IMR-90 (cell line): ENCODE data around the gene KIR3DL3. TPM values are rescaled to one million over a fixed set of nuclear protein-coding genes. Genes with fewer than 3 reads are reported as not detected.
"Not testable (repeated sequence)": the region's sequence is repeated elsewhere in the genome, so short reads cannot be mapped to it uniquely, and the experiment has no call there.

Source experiments
- ATAC-seq: fragments of 200-7000 bp; cut with Tn5 transposase; 2 replicates; pipeline ENCODE4 v1.9.1; 2020; ENCODE audit warnings: low read depth, mild to moderate bottlenecking, moderate library complexity
- BruUV-seq: library from RNA; stranded (reverse); fragments of 400-500 nt; replicated peaks from 2 replicates; lab custom pipeline; 2021; lab: Mats Ljungman, UMichigan
- CTCF ChIA-PET: fragments of 300-600 bp; formaldehyde crosslinking; extraction: SDS; loops from one replicate; lab custom pipeline; 2021; ENCODE audit warnings: antibody characterized with exemption; lab: Yijun Ruan, JAX
- POLR2A ChIA-PET: fragments of 300-600 bp; sonication (Branson Sonifier 250); formaldehyde crosslinking; loops from one replicate; lab custom pipeline; 2022; ENCODE audit warnings: antibody characterized with exemption; ENCODE audit not compliant: unreplicated experiment; lab: Charles Lee
- DNase-seq: peaks from one replicate; pipeline ENCODE4 v3.0.0; 2013
- H2AFZ ChIP-seq: replicated peaks from 2 replicates; pipeline ENCODE3; 2013; ENCODE audit warnings: low read length, mild to moderate bottlenecking; ENCODE audit not compliant: poor library complexity
- H2AK5ac ChIP-seq: 2 replicates; pipeline ENCODE4 v1.6.1; 2013; ENCODE audit warnings: low read depth, low read length, inconsistent platforms
- H2AK9ac ChIP-seq: replicated peaks from 2 replicates; pipeline ENCODE3; 2013; ENCODE audit warnings: mild to moderate bottlenecking, low read depth, low read length, moderate library complexity; ENCODE audit not compliant: poor library complexity
- H2BK120ac ChIP-seq: 2 replicates; pipeline ENCODE4 v1.6.1; 2013; ENCODE audit warnings: low read depth, low read length, inconsistent platforms
- H2BK15ac ChIP-seq: 3 replicates; pipeline ENCODE4 v1.6.1; 2013; ENCODE audit warnings: low read depth, low read length, inconsistent platforms
- H2BK20ac ChIP-seq: 2 replicates; pipeline ENCODE4 v1.6.1; 2013; ENCODE audit warnings: low read depth, mild to moderate bottlenecking, inconsistent platforms, low read length, moderate library complexity
- H2BK5ac ChIP-seq: 2 replicates; pipeline ENCODE4 v1.6.1; 2013; ENCODE audit warnings: mild to moderate bottlenecking, low read depth, low read length, inconsistent platforms; ENCODE audit not compliant: poor library complexity, severe bottlenecking
- H3K14ac ChIP-seq: replicated peaks from 2 replicates; pipeline ENCODE4 v1.6.1; 2013; ENCODE audit warnings: low read depth, low read length, inconsistent platforms
- H3K18ac ChIP-seq: 2 replicates; pipeline ENCODE4 v1.6.1; 2013; ENCODE audit warnings: low read depth, low read length, control low read depth
- H3K23ac ChIP-seq: 2 replicates; pipeline ENCODE4 v1.6.1; 2013; ENCODE audit warnings: low read depth, low read length, inconsistent platforms
- H3K27ac ChIP-seq: 2 replicates; pipeline ENCODE4 v1.5.1; 2013; ENCODE audit warnings: mild to moderate bottlenecking, control low read depth, low read length; ENCODE audit not compliant: insufficient read depth
- H3K27me3 ChIP-seq: 2 replicates; pipeline ENCODE4 v1.6.1; 2013; ENCODE audit warnings: low read length; ENCODE audit not compliant: control insufficient read depth, insufficient read depth
- H3K36me3 ChIP-seq: 2 replicates; pipeline ENCODE4 v1.6.1; 2013; ENCODE audit warnings: low read length, mixed read lengths; ENCODE audit not compliant: control insufficient read depth, insufficient read depth
- H3K4ac ChIP-seq: 2 replicates; pipeline ENCODE4 v1.6.1; 2013; ENCODE audit warnings: low read depth, low read length, inconsistent platforms
- H3K4me1 ChIP-seq: 2 replicates; pipeline ENCODE4 v1.6.1; 2013; ENCODE audit warnings: low read length, mixed read lengths; ENCODE audit not compliant: control insufficient read depth, insufficient read depth
- H3K4me2 ChIP-seq: 2 replicates; pipeline ENCODE4 v1.6.1; 2013; ENCODE audit warnings: low read depth, mild to moderate bottlenecking, control low read depth, low read length, moderate library complexity
- H3K4me3 ChIP-seq: 2 replicates; pipeline ENCODE4 v1.5.1; 2013; ENCODE audit warnings: low read depth, mild to moderate bottlenecking, control low read depth, low read length, moderate library complexity; ENCODE audit not compliant: insufficient read depth
- H3K56ac ChIP-seq: 2 replicates; pipeline ENCODE4 v1.6.1; 2013; ENCODE audit warnings: low read length, inconsistent platforms; ENCODE audit not compliant: insufficient read depth; ENCODE audit errors: extremely low read depth
- H3K79me1 ChIP-seq, 2 experiments: 2 replicates each; pipeline ENCODE4 v1.6.1; 2013; ENCODE audit warnings: low read length in 2 of 2, inconsistent platforms in 1 of 2, low read depth in 1 of 2
- H3K9ac ChIP-seq: 2 replicates; pipeline ENCODE4 v1.6.1; 2013; ENCODE audit warnings: low read depth, low read length, control low read depth
- H3K9me1 ChIP-seq: 2 replicates; pipeline ENCODE4 v1.6.1; 2013; ENCODE audit warnings: low read length, inconsistent platforms; ENCODE audit not compliant: insufficient read depth
- H3K9me3 ChIP-seq: 2 replicates; pipeline ENCODE4 v1.6.1; 2013; ENCODE audit warnings: low read length; ENCODE audit not compliant: control insufficient read depth, insufficient read depth
- H4K20me1 ChIP-seq: 2 replicates; pipeline ENCODE4 v1.6.1; 2013; ENCODE audit warnings: low read length, inconsistent platforms; ENCODE audit not compliant: insufficient read depth
- H4K5ac ChIP-seq: 2 replicates; pipeline ENCODE4 v1.6.1; 2013; ENCODE audit warnings: mild to moderate bottlenecking, low read depth, low read length, control low read depth
- H4K8ac ChIP-seq, 2 experiments: 2 replicates each; pipeline ENCODE4 v1.6.1; 2013; ENCODE audit warnings: low read depth in 2 of 2, low read length in 2 of 2, control low read depth in 1 of 2, inconsistent platforms in 1 of 2
- H4K91ac ChIP-seq: 2 replicates; pipeline ENCODE4 v1.6.1; 2013; ENCODE audit warnings: low read depth, low read length, inconsistent platforms; ENCODE audit not compliant: insufficient read depth
- WGBS, 2 experiments: methylation state at CpG; one replicate each; pipeline versions ENCODE4 v1.1.5 to v1.1.7; 2013; ENCODE audit warnings: missing lambda C conversion rate in 2 of 2; ENCODE audit not compliant: insufficient read length in 1 of 2; ENCODE audit errors: extremely low coverage in 2 of 2; 5-methylcytosine and 5-hydroxymethylcytosine counted together
- dilution Hi-C: fragments of 300-500 bp; cut with HindIII; formaldehyde crosslinking; loops from one replicate; pipeline ENCODE4 v1.14.3; 2018; ENCODE audit warnings: low sequenced_read_pairs; ENCODE audit not compliant: unreplicated experiment
- in situ Hi-C: fragments of 300-500 bp; cut with MboI; formaldehyde crosslinking; loops from 3 replicates; pipeline ENCODE4 v1.14.3; 2019; ENCODE audit warnings: low sequenced_read_pairs, inconsistent platforms, mixed read lengths
- intact Hi-C: fragments of 100-400 bp; cut with micrococcal nuclease; formaldehyde crosslinking; loops from 2 replicates; pipeline ENCODE4 v1.10.0; 2022
- polyA plus RNA-seq, 3 experiments: library from polyadenylated mRNA; depleted of rRNA; stranded (reverse); fragments of >200 nt; gene quantifications; 2 replicates each; pipeline ENCODE4 v1.2.3, GENCODE V29; 2012; ENCODE audit warnings: low replicate concordance in 1 of 3
- total RNA-seq: library from RNA; depleted of rRNA; stranded (reverse); fragments of >200 nt; gene quantifications from 2 replicates; pipeline ENCODE4 v1.2.3, GENCODE V29; 2012

KIR3DL3 gene
- total and polyA plus RNA-seq, 2 of the 4 experiments (the other 2 are of a cell fraction) = not detected

DNA sequence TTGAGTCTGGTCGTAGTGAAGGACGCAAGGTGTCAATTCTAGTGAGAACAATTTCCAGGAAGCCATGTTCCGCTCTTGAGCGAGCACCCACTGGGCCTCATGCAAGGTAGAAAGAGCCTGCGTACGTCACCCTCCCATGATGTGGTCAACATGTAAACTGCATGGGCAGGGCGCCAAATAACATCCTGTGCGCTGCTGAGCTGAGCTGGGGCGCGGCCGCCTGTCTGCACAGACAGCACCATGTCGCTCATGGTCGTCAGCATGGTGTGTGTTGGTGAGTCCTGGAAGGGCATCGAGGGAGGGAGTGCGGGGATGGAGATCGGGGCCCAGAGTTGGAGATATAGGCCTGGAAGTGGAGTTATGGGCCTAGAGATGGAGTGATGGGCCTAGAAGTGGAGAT is 14.1 kb downstream of the KIR3DL3 start, which contains the start of gene KIR2DL3:
TSS of gene KIR2DL3 (plus strand) at position 208 of the 400 bp plus-strand sequence. CDS start at position 241, 33 bp downstream.
- dilution Hi-C loops, H3K4me3 ChIP-seq, H2BK15ac ChIP-seq, H3K79me1 ChIP-seq, POLR2A ChIA-PET, H2AFZ ChIP-seq, H3K56ac ChIP-seq, H3K9me1 ChIP-seq, H4K20me1 ChIP-seq, H3K36me3 ChIP-seq, DNase-seq, CTCF ChIA-PET, H4K5ac ChIP-seq, H2BK5ac ChIP-seq, H3K4ac ChIP-seq, H3K23ac ChIP-seq, H2AK9ac ChIP-seq, H3K4me2 ChIP-seq, H3K9ac ChIP-seq, H3K14ac ChIP-seq, in situ Hi-C loops, BruUV-seq, H3K27ac ChIP-seq, H2BK20ac ChIP-seq, H3K27me3 ChIP-seq, ATAC-seq, intact Hi-C loops, H2BK120ac ChIP-seq, H2AK5ac ChIP-seq, H4K8ac ChIP-seq, H3K4me1 ChIP-seq, H3K18ac ChIP-seq, H4K91ac ChIP-seq: not testable (repeated sequence)
- WGBS, 2 experiments = 79% methylated on average over 4 of the region's 16 CpGs; no CpG with 5 or more reads in 1 of the 2 experiments
- peaks cover 27% of the 10 kb centered on the region for H3K9me3 ChIP-seq
